Kidney (tissue), 14 donors: ENCODE measurements around the gene FERMT1. TPM values are rescaled to one million over a fixed set of nuclear protein-coding genes. Genes with fewer than 3 reads are reported as not detected.
A peak's percentile ranks its signal among the peaks of the same experiment; 100 is the strongest.

Experiments used
- DNase-seq, 5 donors: peaks; one replicate each; pipeline ENCODE4 v3.0.0-alpha.2; 2013 to 2020
- FAIRE-seq: peaks from 2 replicates; lab custom pipeline; 2012; peaks lifted over from hg19 to GRCh38; lab: Jason Lieb, UNC
- H3K27ac ChIP-seq, 2 donors: one replicate each; pipeline ENCODE4 v1.7.0; 2013; ENCODE audit warnings: low read depth in 2 of 2, low read length in 2 of 2, inconsistent platforms in 1 of 2
- H3K27me3 ChIP-seq: one replicate; pipeline ENCODE4 v1.7.1; 2013; ENCODE audit warnings: low read length, inconsistent platforms; ENCODE audit not compliant: control insufficient read depth, insufficient read depth
- H3K36me3 ChIP-seq, 3 donors: one replicate each; pipeline versions ENCODE4 v1.7.0 to v1.7.1; 2013; ENCODE audit warnings: low read length in 3 of 3, control low read depth in 1 of 3, inconsistent platforms in 1 of 3; ENCODE audit not compliant: insufficient read depth in 3 of 3, control insufficient read depth in 2 of 3
- H3K4me1 ChIP-seq, 3 donors: one replicate each; pipeline versions ENCODE4 v1.7.0 to v1.7.1; 2013; ENCODE audit warnings: low read length in 3 of 3, inconsistent platforms in 1 of 3, low read depth in 1 of 3; ENCODE audit not compliant: control insufficient read depth in 2 of 3, insufficient read depth in 2 of 3
- H3K4me3 ChIP-seq, 3 donors: one replicate each; pipeline versions ENCODE4 v1.7.0 to v1.8.1; 2013; ENCODE audit warnings: low read length in 3 of 3, control low read depth in 1 of 3, inconsistent platforms in 1 of 3
- H3K9ac ChIP-seq, 3 donors: one replicate each; pipeline versions ENCODE4 v1.7.0 to v1.7.1; 2013; ENCODE audit warnings: low read length in 3 of 3, control low read depth in 1 of 3, inconsistent platforms in 1 of 3
- H3K9me3 ChIP-seq, 3 donors: one replicate each; pipeline versions ENCODE4 v1.7.0 to v1.7.1; 2013; ENCODE audit warnings: low read length in 3 of 3, control low read depth in 1 of 3, inconsistent platforms in 1 of 3; ENCODE audit not compliant: control insufficient read depth in 2 of 3, insufficient read depth in 1 of 3
- CTCF ChIP-seq: IDR thresholded peaks from 3 replicates; pipeline ENCODE4 v1.5.1; 2012; ENCODE audit warnings: mild to moderate bottlenecking, moderate library complexity, borderline replicate concordance; ENCODE audit not compliant: insufficient read depth; ENCODE audit errors: extremely low read depth
- intact Hi-C: fragments of 100-400 bp; cut with DNase I; formaldehyde crosslinking; loops from one replicate; pipeline ENCODE4 v1.11.1; 2022
- polyA plus RNA-seq: library from polyadenylated mRNA; stranded (reverse); fragments of 350-450 nt; fragmentation: Illumina TruSeq; extraction: RNeasy Lipid Tissue Mini Kit (QIAGEN cat#74804); gene quantifications from one replicate; pipeline ENCODE4 v1.2.3, GENCODE V29; 2014; ENCODE audit warnings: low read depth, low replicate concordance; ENCODE audit not compliant: insufficient read depth
- total RNA-seq: library from RNA; stranded (reverse); fragmentation: NEBNext Ultra II Directional; extraction: Animal tissue kit (Norgen Biotek cat#: 25700); gene quantifications from one replicate; pipeline ENCODE4 v1.2.1, GENCODE V29; 2021
- donor health status: control.
- donor health status: control.
- donor health status: control.
- donor health status: control.
- donor health status: control.
- donor health status: DM: yes; HTN: yes; CAD: no.
- donor health status: Normal renal cell carcinoma (clear cell type).

FERMT1 gene
- total and polyA plus RNA-seq, 2 donors from 2014 or later, result 0.57 to 2.2 TPM

DNA sequence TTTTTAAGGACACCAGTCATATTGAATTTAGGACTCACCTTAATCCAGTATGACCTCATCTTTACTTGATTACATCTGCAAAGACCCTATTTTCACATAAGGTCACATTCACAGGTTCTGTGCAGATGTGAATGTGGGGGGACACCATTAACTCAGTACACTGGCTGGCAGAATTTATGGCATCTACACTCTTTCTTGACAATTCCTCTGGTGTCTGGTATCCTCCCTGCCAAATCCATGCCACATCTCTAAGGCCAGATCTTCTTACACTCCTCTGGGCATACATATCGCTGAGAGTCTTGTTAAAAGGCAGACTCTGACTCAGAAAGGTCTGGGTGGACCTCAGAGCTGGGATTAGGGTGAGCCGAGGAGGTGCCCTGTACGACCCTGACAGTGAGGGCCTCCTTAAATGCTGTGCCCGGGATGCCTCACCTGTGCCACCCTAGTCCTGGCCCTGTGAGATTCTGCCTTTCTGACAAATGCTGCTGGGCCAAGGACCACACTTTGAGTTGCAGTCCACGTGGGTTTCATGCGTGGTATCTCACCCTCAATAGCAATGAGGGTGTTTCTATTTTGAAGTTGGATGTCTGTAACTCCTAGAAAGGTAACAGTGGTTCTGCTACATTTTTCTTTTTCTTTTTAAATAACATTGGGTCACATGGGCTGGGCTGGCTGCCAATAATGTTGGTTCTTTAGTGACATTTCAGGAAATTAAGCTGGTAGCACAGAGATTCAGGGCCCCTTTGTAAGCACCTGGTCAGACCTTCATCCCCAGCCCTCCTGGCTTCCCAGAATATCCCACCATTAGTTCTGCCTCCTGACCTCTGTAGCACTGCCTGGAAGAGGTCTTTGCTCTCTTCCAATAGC is 51.8 kb downstream of the FERMT1 start:
- DNase-seq (peak in 4 of 5 donors; percentile 31 to 78 (median 60)), FAIRE-seq (no peak)
- no peak for TF ChIP-seq CTCF
- H3K27me3 ChIP-seq, result no peaks in the 10 kb centered on the region
- intact Hi-C loops, result no loop called here
- H3K4me1 ChIP-seq, result no peaks in the 10 kb centered on the region
- H3K9ac ChIP-seq, result no peak overlapping the region
- no peaks in the 10 kb centered on the region for H3K36me3 ChIP-seq
- H3K27ac ChIP-seq, result no peak overlapping the region
- no peaks in the 10 kb centered on the region for H3K9me3 ChIP-seq
- H3K4me3 ChIP-seq, result no peak overlapping the region

- no peaks in the 10 kb centered on the region for H3K36me3 ChIP-seq
- no peak for TF ChIP-seq CTCF
- H3K4me1 ChIP-seq, result no peaks in the 10 kb centered on the region
- no peak for DNase-seq
- H3K4me3 ChIP-seq, result no peak overlapping the region
- no peaks in the 10 kb centered on the region for H3K9me3 ChIP-seq
- H3K27me3 ChIP-seq, result no peaks in the 10 kb centered on the region
- intact Hi-C loops, result no loop called here
- no peak overlapping the region for H3K27ac ChIP-seq
- no peak for FAIRE-seq
- no peak overlapping the region for H3K9ac ChIP-seq
Measured at GRCh38 chr20:6069669-6070068, 53.2 kb downstream of the FERMT1 start.

GRCh38 chr20:6067763-6068318 is 55.0 kb downstream of the FERMT1 start:
- DNase-seq (no peak), FAIRE-seq (no peak)
- Histone ChIP-seq H3K9ac (no peak overlapping the region), H3K36me3 (no peaks in the 10 kb centered on the region), H3K9me3 (no peaks in the 10 kb centered on the region), H3K27ac (no peak overlapping the region), H3K4me3 (no peak overlapping the region), H3K27me3 (no peaks in the 10 kb centered on the region), H3K4me1 (no peaks in the 10 kb centered on the region)
- no peak for TF ChIP-seq CTCF
- intact Hi-C loops, result no loop called here
